Stomach (tissue), 9 donors: ENCODE data around the gene TBX5. TPM values are rescaled to one million over a fixed set of nuclear protein-coding genes. Genes with fewer than 3 reads are reported as not detected.
A peak's percentile ranks its signal among the peaks of the same experiment; 100 is the strongest.

ENCODE experiments used
- DNase-seq, 2 donors: peaks; one replicate each; pipeline versions ENCODE4 v3.0.0 to v3.0.0-alpha.2; 2013 to 2019
- H3K27ac ChIP-seq, 5 donors: fragments of 200-600 bp in 4 of 5; sonication (generic) in 4 of 5; one replicate each; pipeline ENCODE4 v1.5.1; 2013 to 2019; ENCODE audit warnings: mild to moderate bottlenecking in 1 of 5, moderate library complexity in 1 of 5
- H3K27me3 ChIP-seq, 3 donors: fragments of 200-600 bp; sonication (generic); one replicate each; pipeline ENCODE4 v1.5.1; 2017 to 2019; ENCODE audit warnings: mixed run types in 1 of 3
- H3K36me3 ChIP-seq, 4 donors: fragments of 200-600 bp; sonication (generic); 1 replicate in 3 of 4; 2 replicates in 1 of 4; pipeline ENCODE4 v1.5.1; 2016 to 2019
- H3K4me1 ChIP-seq, 4 donors: fragments of 200-600 bp; sonication (generic); one replicate each; pipeline ENCODE4 v1.5.1; 2016 to 2019
- H3K4me3 ChIP-seq, 4 donors: fragments of 200-600 bp; sonication (generic) in 3 of 4; one replicate each; pipeline ENCODE4 v1.5.1; 2016 to 2019; ENCODE audit warnings: mild to moderate bottlenecking in 1 of 4
- H3K9me3 ChIP-seq, 4 donors: fragments of 200-600 bp; sonication (generic); one replicate each; pipeline ENCODE4 v1.5.1; 2016 to 2019
- EP300 ChIP-seq: sonication (generic); formaldehyde crosslinking; IDR thresholded peaks from one replicate; pipeline ENCODE4 v1.6.1; 2017; ENCODE audit warnings: antibody characterized with exemption
- POLR2A ChIP-seq, 4 donors: fragments of 450-650 bp; IDR thresholded peaks; one replicate each; pipeline ENCODE4 v1.6.1; 2016; ENCODE audit warnings: antibody characterized with exemption in 4 of 4, control low read depth in 2 of 4, mild to moderate bottlenecking in 1 of 4, moderate library complexity in 1 of 4
- POLR2AphosphoS5 ChIP-seq, 3 donors: sonication (generic); formaldehyde crosslinking; IDR thresholded peaks; one replicate each; pipeline ENCODE4 v1.6.1; 2016; ENCODE audit warnings: antibody characterized with exemption in 3 of 3
- WGBS, 5 donors: extraction: QIAGEN DNeasy Blood & Tissue Kit in 3 of 5; methylation state at CpG; one replicate each; pipeline versions ENCODE4 v1.1.5 to v1.1.7; 2013 to 2018; 5-methylcytosine and 5-hydroxymethylcytosine counted together
- intact Hi-C: fragments of 100-400 bp; cut with DNase I; formaldehyde crosslinking; loops from one replicate; pipeline ENCODE4 v1.15.1; 2023; ENCODE audit warnings: low total_unique reads
- polyA plus RNA-seq, 3 donors: library from polyadenylated mRNA; stranded (reverse); fragments of 200-250 nt; gene quantifications; one replicate each; pipeline ENCODE4 v1.2.3, GENCODE V29; 2013
- total RNA-seq, 5 donors: library from RNA; depleted of rRNA; stranded (reverse); fragments of >200 nt; gene quantifications; one replicate each; pipeline versions ENCODE4 v1.1.0 to v1.2.3, GENCODE V29; 2014 to 2016
- TF ChIP-seq, protein P1 (sequence below), 7 experiments: fragments of 450-650 bp in 4 of 7; fragments of 200-600 bp in 3 of 7; sonication (generic) in 3 of 7; IDR thresholded peaks; one replicate each; pipeline ENCODE4 v1.5.1; 2016 to 2019; ENCODE audit warnings: antibody characterized with exemption in 7 of 7, control low read depth in 2 of 7, mild to moderate bottlenecking in 1 of 7
- donor health status: healthy with polysubstance abuse.
- donor health status: Bipolar disorder and iron deficiency.
- donor health status: healthy.

Gene TBX5
- total and polyA plus RNA-seq, 8 donors: 0.35 TPM; not detected in 7

- 7 to 16% (median 9%) methylated on average over 22 to 30 of the region's 30 CpGs for WGBS, 5 donors
Observed at GRCh38 chr12:114399664-114400211, 6.2 kb downstream of the TBX5 start.

GRCh38 chr12:114397978-114398881 lies 7.7 kb downstream of the TBX5 start:
- no peak overlapping the region for H3K27ac ChIP-seq
- peaks cover 0 to 20% (median 7%) of the 10 kb centered on the region in 4 donors for H3K4me1 ChIP-seq

More at GRCh38 chr12:114399664-114400211, 6.2 kb downstream of the TBX5 start:
- no peak overlapping the region for H3K27ac ChIP-seq
- intact Hi-C loops: no loop called here
- no peaks in the 10 kb centered on the region for H3K9me3 ChIP-seq
- peaks cover 43 to 100% (median 98%) of the 10 kb centered on the region in 3 donors for H3K27me3 ChIP-seq
- no peaks in the 10 kb centered on the region for H3K36me3 ChIP-seq
- DNase-seq: peak in 1 of 2 donors; percentile 28
- no peak overlapping the region for H3K4me3 ChIP-seq
- peaks cover 0 to 26% (median 7%) of the 10 kb centered on the region in 4 donors for H3K4me1 ChIP-seq
- TF ChIP-seq POLR2A (IDR thresholded peaks at IDR 0.05) (no peak), EP300 (no peak), POLR2AphosphoS5 (IDR thresholded peaks at IDR 0.05) (no peak)
- TF ChIP-seq, protein P1, sequence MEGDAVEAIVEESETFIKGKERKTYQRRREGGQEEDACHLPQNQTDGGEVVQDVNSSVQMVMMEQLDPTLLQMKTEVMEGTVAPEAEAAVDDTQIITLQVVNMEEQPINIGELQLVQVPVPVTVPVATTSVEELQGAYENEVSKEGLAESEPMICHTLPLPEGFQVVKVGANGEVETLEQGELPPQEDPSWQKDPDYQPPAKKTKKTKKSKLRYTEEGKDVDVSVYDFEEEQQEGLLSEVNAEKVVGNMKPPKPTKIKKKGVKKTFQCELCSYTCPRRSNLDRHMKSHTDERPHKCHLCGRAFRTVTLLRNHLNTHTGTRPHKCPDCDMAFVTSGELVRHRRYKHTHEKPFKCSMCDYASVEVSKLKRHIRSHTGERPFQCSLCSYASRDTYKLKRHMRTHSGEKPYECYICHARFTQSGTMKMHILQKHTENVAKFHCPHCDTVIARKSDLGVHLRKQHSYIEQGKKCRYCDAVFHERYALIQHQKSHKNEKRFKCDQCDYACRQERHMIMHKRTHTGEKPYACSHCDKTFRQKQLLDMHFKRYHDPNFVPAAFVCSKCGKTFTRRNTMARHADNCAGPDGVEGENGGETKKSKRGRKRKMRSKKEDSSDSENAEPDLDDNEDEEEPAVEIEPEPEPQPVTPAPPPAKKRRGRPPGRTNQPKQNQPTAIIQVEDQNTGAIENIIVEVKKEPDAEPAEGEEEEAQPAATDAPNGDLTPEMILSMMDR (IDR thresholded peaks at IDR 0.05): no peak

GRCh38 chr12:114396869-114397719 lies 8.8 kb downstream of the TBX5 start:
- no peak for DNase-seq
- H3K36me3 ChIP-seq: no peaks in the 10 kb centered on the region
- H3K27ac ChIP-seq: no peak overlapping the region
- H3K27me3 ChIP-seq: peaks cover 26 to 100% (median 97%) of the 10 kb centered on the region in 3 donors
- H3K4me1 ChIP-seq: peaks cover 0 to 20% (median 7%) of the 10 kb centered on the region in 4 donors
- intact Hi-C loops: no loop called here
- H3K9me3 ChIP-seq: no peaks in the 10 kb centered on the region
- no peak for TF ChIP-seq EP300
- no peak for TF ChIP-seq POLR2A (IDR thresholded peaks at IDR 0.05)
- TF ChIP-seq POLR2AphosphoS5 (IDR thresholded peaks at IDR 0.05): no peak
- TF ChIP-seq, protein P1 (IDR thresholded peaks at IDR 0.05): no peak
- WGBS, 5 donors: 5 to 15% (median 6%) methylated on average over 19 of the region's 19 CpGs
- H3K4me3 ChIP-seq: no peak overlapping the region

More at GRCh38 chr12:114397978-114398881, 7.7 kb downstream of the TBX5 start:
- H3K36me3 ChIP-seq: no peaks in the 10 kb centered on the region
- H3K9me3 ChIP-seq: no peaks in the 10 kb centered on the region
- no peak overlapping the region for H3K4me3 ChIP-seq
- intact Hi-C loops: no loop called here
- TF ChIP-seq, protein P1 (IDR thresholded peaks at IDR 0.05): no peak
- no peak for TF ChIP-seq POLR2A (IDR thresholded peaks at IDR 0.05)
- no peak for TF ChIP-seq POLR2AphosphoS5 (IDR thresholded peaks at IDR 0.05)
- TF ChIP-seq EP300: no peak
- DNase-seq: no peak
- 11 to 22% (median 17%) methylated on average over 22 to 23 of the region's 23 CpGs for WGBS, 5 donors
- peaks cover 30 to 100% (median 98%) of the 10 kb centered on the region in 3 donors for H3K27me3 ChIP-seq
